Neural progenitor cell (in vitro differentiated cells): ENCODE data around the gene SNAPC5. TPM values are rescaled to one million over a fixed set of nuclear protein-coding genes. Genes with fewer than 3 reads are reported as not detected.

Experiments
- DNase-seq: peaks from one replicate; pipeline ENCODE4 v3.0.0-alpha.2; 2016; ENCODE audit warnings: low spot score
- H2AFZ ChIP-seq: fragments of 200-600 bp; sonication (generic); replicated peaks from 2 replicates; pipeline ENCODE4 v1.6.1; 2016; ENCODE audit warnings: antibody characterized with exemption
- H3F3A ChIP-seq: fragments of 200-600 bp; sonication (generic); 2 replicates; pipeline ENCODE4 v1.6.1; 2016; ENCODE audit warnings: antibody characterized with exemption, low read depth
- H3K27ac ChIP-seq: fragments of 200-600 bp; sonication (generic); 2 replicates; pipeline ENCODE4 v1.5.1; 2016; ENCODE audit warnings: mild to moderate bottlenecking
- H3K27me3 ChIP-seq: fragments of 200-600 bp; sonication (generic); 2 replicates; pipeline ENCODE4 v1.6.1; 2016; ENCODE audit warnings: mild to moderate bottlenecking, moderate library complexity
- H3K36me3 ChIP-seq: fragments of 200-600 bp; sonication (generic); 2 replicates; pipeline ENCODE4 v1.5.1; 2016
- H3K4me1 ChIP-seq: fragments of 200-600 bp; sonication (generic); 2 replicates; pipeline ENCODE4 v1.6.1; 2016; ENCODE audit warnings: mixed run types
- H3K4me2 ChIP-seq: fragments of 200-600 bp; sonication (generic); 2 replicates; pipeline ENCODE4 v1.6.1; 2016
- H3K4me3 ChIP-seq: fragments of 200-600 bp; sonication (generic); 2 replicates; pipeline ENCODE4 v1.5.1; 2016
- H3K79me2 ChIP-seq: fragments of 200-600 bp; sonication (generic); 2 replicates; pipeline ENCODE4 v1.6.1; 2016; ENCODE audit warnings: low read depth
- H3K9ac ChIP-seq: fragments of 200-600 bp; sonication (generic); 2 replicates; pipeline ENCODE4 v1.6.1; 2016
- H3K9me3 ChIP-seq: fragments of 200-600 bp; sonication (generic); 2 replicates; pipeline ENCODE4 v1.5.1; 2016; ENCODE audit warnings: low read depth
- H4K20me1 ChIP-seq: fragments of 200-600 bp; sonication (generic); 2 replicates; pipeline ENCODE4 v1.6.1; 2016; ENCODE audit warnings: low read depth
- H3K27ac Mint-ChIP-seq: 3 replicates; pipeline ENCODE4 v1.8.0; 2021; ENCODE audit warnings: mixed read lengths
- H3K27me3 Mint-ChIP-seq: 2 replicates; pipeline ENCODE4 v1.8.0; 2022; ENCODE audit warnings: low read depth, mild to moderate bottlenecking, inconsistent platforms, moderate library complexity, mixed read lengths; ENCODE audit not compliant: insufficient read depth
- H3K36me3 Mint-ChIP-seq: 3 replicates; pipeline ENCODE4 v1.8.0; 2021; ENCODE audit warnings: mixed read lengths
- H3K4me1 Mint-ChIP-seq: 3 replicates; pipeline ENCODE4 v1.8.0; 2021; ENCODE audit warnings: mixed read lengths
- H3K4me3 Mint-ChIP-seq: 3 replicates; pipeline ENCODE4 v1.8.0; 2021; ENCODE audit warnings: mild to moderate bottlenecking, moderate library complexity, mixed read lengths
- H3K9me3 Mint-ChIP-seq: 3 replicates; pipeline ENCODE4 v1.8.0; 2020; ENCODE audit warnings: mixed read lengths
- CTCF ChIP-seq: fragments of 200-600 bp; sonication (generic); IDR thresholded peaks from 2 replicates; pipeline ENCODE4 v1.5.1; 2017; ENCODE audit warnings: antibody characterized with exemption, mild to moderate bottlenecking
- EZH2 ChIP-seq: fragments of 200-600 bp; sonication (generic); IDR thresholded peaks from 2 replicates; pipeline ENCODE4 v1.6.1; 2017; ENCODE audit warnings: antibody characterized with exemption, mild to moderate bottlenecking, moderate library complexity
- EZH2phosphoT487 ChIP-seq: fragments of 200-600 bp; sonication (generic); IDR thresholded peaks from 2 replicates; pipeline ENCODE4 v1.6.1; 2017; ENCODE audit warnings: antibody characterized with exemption
- total RNA-seq: library from RNA; depleted of rRNA; stranded (reverse); fragments of >200 nt; gene quantifications from 2 replicates; pipeline ENCODE4 v1.2.3, GENCODE V29; 2015; ENCODE audit warnings: low replicate concordance

The SNAPC5 gene
- total RNA-seq = 26.2 and 32.7 TPM in 2 replicates

GRCh38 chr15:66497502-66498455 is at the start of gene SNAPC5:
SNAPC5 (minus strand) TSS chr15:66497762; CDS start chr15:66497731, 31 bp downstream.
- H3K4me1 Mint-ChIP-seq = peaks cover 18% of the 10 kb centered on the region
- no peaks in the 10 kb centered on the region for H3K9me3 Mint-ChIP-seq
- H3K4me3 Mint-ChIP-seq = peak within 1 kb of the TSS; percentile 92
- H3K36me3 Mint-ChIP-seq = peaks cover 24% of the 10 kb centered on the region
- Histone ChIP-seq H3K36me3 (peaks cover 18% of the 10 kb centered on the region), H3K9me3 (no peaks in the 10 kb centered on the region), H2AFZ (peak within 1 kb of the TSS; percentile 54), H3K4me1 (peaks cover 8% of the 10 kb centered on the region), H3K27ac (peak within 1 kb of the TSS; percentile 83), H3K4me2 (peak within 1 kb of the TSS; percentile 96), H3K79me2 (peaks cover 45% of the 10 kb centered on the region), H3K9ac (peak within 1 kb of the TSS; percentile 77), H4K20me1 (peaks cover 46% of the 10 kb centered on the region), H3K4me3 (peak within 1 kb of the TSS; percentile 94), H3K27me3 (no peaks in the 10 kb centered on the region), H3F3A (peaks cover 76% of the 10 kb centered on the region)
- TF ChIP-seq CTCF (peak; percentile 99), EZH2phosphoT487 (no peak)
- H3K27ac Mint-ChIP-seq = peak within 1 kb of the TSS; percentile 94
- H3K27me3 Mint-ChIP-seq = no peaks in the 10 kb centered on the region
- peak; percentile 99 for DNase-seq

DNA sequence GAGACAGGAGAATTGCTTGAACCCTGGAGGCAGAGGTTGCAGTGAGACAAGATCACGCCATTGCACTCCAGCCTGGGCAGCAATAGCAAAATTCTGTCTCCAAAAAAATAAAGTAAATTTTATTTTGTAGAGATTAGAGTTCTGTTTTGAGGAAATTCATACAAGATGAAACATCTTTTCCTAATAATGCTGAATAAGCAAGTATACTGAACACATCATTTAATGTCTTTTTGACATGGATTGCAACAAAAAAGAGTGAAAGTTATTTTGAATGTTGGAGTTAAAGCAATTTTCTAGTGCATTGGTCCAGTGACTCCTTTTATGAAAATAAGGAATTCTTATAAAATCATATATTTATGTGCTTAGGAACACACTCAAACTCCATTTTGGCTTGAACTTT is 47.7 kb upstream of the SNAPC5 start:
- Histone ChIP-seq H4K20me1 (no peaks in the 10 kb centered on the region), H3K4me3 (no peak overlapping the region), H3K9ac (no peak overlapping the region), H3K27me3 (no peaks in the 10 kb centered on the region), H2AFZ (no peak overlapping the region), H3K36me3 (peaks cover 15% of the 10 kb centered on the region), H3K27ac (no peak overlapping the region), H3K9me3 (no peaks in the 10 kb centered on the region), H3K4me2 (no peak overlapping the region), H3K79me2 (no peaks in the 10 kb centered on the region), H3K4me1 (no peaks in the 10 kb centered on the region), H3F3A (no peaks in the 10 kb centered on the region)
- no peak overlapping the region for H3K4me3 Mint-ChIP-seq
- no peaks in the 10 kb centered on the region for H3K4me1 Mint-ChIP-seq
- no peak overlapping the region for H3K27ac Mint-ChIP-seq
- no peak for DNase-seq
- no peaks in the 10 kb centered on the region for H3K9me3 Mint-ChIP-seq
- H3K36me3 Mint-ChIP-seq = peaks cover 15% of the 10 kb centered on the region
- no peak for TF ChIP-seq CTCF
- no peak for TF ChIP-seq EZH2phosphoT487
- TF ChIP-seq EZH2 = no peak
- H3K27me3 Mint-ChIP-seq = no peaks in the 10 kb centered on the region

DNA sequence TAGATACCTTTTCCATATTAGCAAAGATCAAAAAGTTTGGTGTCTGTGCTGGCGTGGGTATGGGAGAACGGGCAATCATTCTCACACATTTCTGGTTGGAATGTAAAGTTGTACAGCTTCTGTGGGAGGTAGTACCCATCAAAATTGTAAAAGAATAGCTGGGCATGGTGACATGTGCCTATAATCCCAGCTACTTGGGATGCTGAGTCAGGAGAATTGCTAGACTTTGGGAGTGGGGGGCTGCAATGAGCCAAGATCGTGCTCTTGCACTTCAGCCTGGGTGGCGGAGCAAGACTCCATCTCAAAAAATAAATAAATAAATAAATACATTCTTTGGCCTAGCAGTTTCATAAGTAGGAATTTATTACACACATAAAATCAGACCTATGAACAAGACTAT is 45.3 kb upstream of the SNAPC5 start:
- Mint-ChIP-seq H3K27me3 (no peaks in the 10 kb centered on the region), H3K36me3 (peaks cover 16% of the 10 kb centered on the region), H3K27ac (no peak overlapping the region), H3K4me1 (no peaks in the 10 kb centered on the region), H3K4me3 (no peak overlapping the region), H3K9me3 (no peaks in the 10 kb centered on the region)
- Histone ChIP-seq H3K9me3 (no peaks in the 10 kb centered on the region), H3K79me2 (no peaks in the 10 kb centered on the region), H3K9ac (no peak overlapping the region), H3K4me2 (no peak overlapping the region), H3F3A (no peaks in the 10 kb centered on the region), H3K36me3 (peaks cover 11% of the 10 kb centered on the region), H4K20me1 (no peaks in the 10 kb centered on the region), H3K27me3 (no peaks in the 10 kb centered on the region), H3K27ac (no peak overlapping the region), H2AFZ (no peak overlapping the region), H3K4me3 (no peak overlapping the region), H3K4me1 (no peaks in the 10 kb centered on the region)
- DNase-seq = no peak
- no peak for TF ChIP-seq CTCF
- no peak for TF ChIP-seq EZH2
- TF ChIP-seq EZH2phosphoT487 = no peak
